Small intestine (tissue), 7 donors: ENCODE measurements around the gene BRD3. TPM values are rescaled to one million over a fixed set of nuclear protein-coding genes. Genes with fewer than 3 reads are reported as not detected.

Experiments used
- DNase-seq, 2 donors: peaks; one replicate each; pipeline versions ENCODE4 v3.0.0 to v3.0.0-alpha.2; 2013
- FAIRE-seq: peaks from 2 replicates; lab custom pipeline; 2012; peaks lifted over from hg19 to GRCh38; lab: Jason Lieb, UNC
- H3K27ac ChIP-seq, 3 donors: one replicate each; pipeline ENCODE4 v1.5.1; 2013; ENCODE audit warnings: low read length in 2 of 3, mild to moderate bottlenecking in 2 of 3, control low read depth in 1 of 3, inconsistent platforms in 1 of 3, low read depth in 1 of 3, moderate library complexity in 1 of 3
- H3K27me3 ChIP-seq, 3 donors: one replicate each; pipeline ENCODE4 v1.6.1; 2013; ENCODE audit warnings: low read length in 3 of 3, inconsistent platforms in 1 of 3; ENCODE audit not compliant: control insufficient read depth in 3 of 3, insufficient read depth in 3 of 3
- H3K36me3 ChIP-seq, 3 donors: one replicate each; pipeline ENCODE4 v1.6.1; 2013; ENCODE audit warnings: low read length in 3 of 3, inconsistent platforms in 1 of 3, low read depth in 1 of 3, mild to moderate bottlenecking in 1 of 3, moderate library complexity in 1 of 3; ENCODE audit not compliant: control insufficient read depth in 3 of 3, insufficient read depth in 2 of 3
- H3K4me1 ChIP-seq, 3 donors: one replicate each; pipeline ENCODE4 v1.6.1; 2013; ENCODE audit warnings: low read length in 2 of 3, inconsistent platforms in 1 of 3, low read depth in 1 of 3, mild to moderate bottlenecking in 1 of 3, moderate library complexity in 1 of 3; ENCODE audit not compliant: control insufficient read depth in 3 of 3, insufficient read depth in 2 of 3
- H3K4me3 ChIP-seq, 3 donors: one replicate each; pipeline ENCODE4 v1.5.1; 2013; ENCODE audit warnings: low read length in 3 of 3, control low read depth in 1 of 3, inconsistent platforms in 1 of 3, low read depth in 1 of 3, mild to moderate bottlenecking in 1 of 3, moderate library complexity in 1 of 3
- H3K9me3 ChIP-seq, 2 donors: one replicate each; pipeline ENCODE4 v1.6.1; 2013; ENCODE audit warnings: low read depth in 1 of 2, low read length in 1 of 2; ENCODE audit not compliant: control insufficient read depth in 2 of 2, insufficient read depth in 1 of 2
- WGBS, 3 donors: extraction: QIAGEN DNeasy Blood & Tissue Kit; methylation state at CpG; one replicate each; pipeline ENCODE4 v1.1.7; 2013; 5-methylcytosine and 5-hydroxymethylcytosine counted together
- polyA plus RNA-seq, 4 donors: library from polyadenylated mRNA; stranded (reverse) in 3 of 4; unstranded in 1 of 4; fragments of 200-250 nt in 3 of 4; fragments of 120-200 nt in 1 of 4; gene quantifications; one replicate each; pipeline versions ENCODE4 v1.2.1 to v1.2.3, GENCODE V29; 2013
- donor health status: healthy with polysubstance abuse.
- donor health status: control.
- donor health status: control.
- donor health status: Bipolar disorder and iron deficiency.
- donor health status: healthy.

The BRD3 gene
- polyA plus RNA-seq, 4 donors: 4.3 to 23.9 (median 8.5) TPM

DNA sequence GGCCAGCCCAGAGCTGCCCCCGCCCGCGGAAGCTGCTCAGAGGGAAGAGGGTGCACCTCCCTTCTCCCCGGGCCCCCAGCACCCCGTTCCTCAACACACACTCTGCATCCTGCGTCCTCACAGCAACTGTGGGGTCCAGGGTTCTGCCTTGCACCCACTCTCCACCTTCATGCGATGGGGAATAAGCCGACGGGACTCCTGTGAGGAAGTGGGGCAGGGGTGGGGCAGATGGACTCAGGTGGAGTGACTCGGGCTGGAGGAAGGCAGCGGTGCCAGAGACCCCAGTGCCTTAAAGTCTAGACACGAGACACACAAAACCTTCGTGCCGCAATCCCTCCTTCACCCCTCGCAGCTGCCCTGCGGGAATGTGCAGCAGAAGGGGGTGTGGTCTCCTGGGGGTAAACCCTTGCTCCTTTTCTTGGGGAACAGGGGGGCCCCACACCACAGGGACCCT is 8.6 kb downstream of the BRD3 start:
- no peak for DNase-seq
- Histone ChIP-seq H3K27ac (no peak overlapping the region), H3K9me3 (no peaks in the 10 kb centered on the region), H3K36me3 (peaks cover 0 to 73% (median 0%) of the 10 kb centered on the region in 3 donors), H3K4me1 (peaks cover 0 to 79% (median 5%) of the 10 kb centered on the region in 3 donors), H3K4me3 (no peak overlapping the region), H3K27me3 (no peaks in the 10 kb centered on the region)
- no peak for FAIRE-seq
- 83 to 88% (median 84%) methylated on average over 12 to 16 of the region's 16 CpGs for WGBS, 3 donors

DNA sequence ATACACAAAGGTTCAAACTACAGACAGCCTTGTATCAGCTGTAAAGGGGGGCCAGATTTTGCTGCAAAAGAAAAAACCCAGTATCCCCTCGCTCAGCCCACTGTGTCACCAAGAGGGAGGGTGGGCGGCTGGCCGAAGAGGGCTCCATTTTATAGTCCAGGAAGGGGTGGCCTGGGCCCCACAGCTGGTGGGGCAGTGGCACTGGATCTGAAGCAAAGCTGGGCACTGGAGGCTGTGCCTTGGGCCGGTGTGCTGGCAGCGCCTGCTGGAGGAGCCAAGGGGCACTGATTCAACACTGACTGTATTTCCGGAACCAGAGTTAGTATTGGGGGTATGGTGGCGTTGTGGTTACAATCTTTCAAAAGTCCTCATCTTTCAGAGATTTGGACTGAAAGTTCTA is 9.1 kb downstream of the BRD3 start:
- FAIRE-seq: no peak
- Histone ChIP-seq H3K36me3 (peaks cover 0 to 75% (median 0%) of the 10 kb centered on the region in 3 donors), H3K27ac (no peak overlapping the region), H3K4me3 (no peak overlapping the region), H3K27me3 (no peaks in the 10 kb centered on the region), H3K9me3 (no peaks in the 10 kb centered on the region), H3K4me1 (peaks cover 0 to 79% (median 5%) of the 10 kb centered on the region in 3 donors)
- WGBS, 3 donors: 81 to 85% (median 82%) methylated on average over 7 of the region's 7 CpGs
- DNase-seq: no peak

DNA sequence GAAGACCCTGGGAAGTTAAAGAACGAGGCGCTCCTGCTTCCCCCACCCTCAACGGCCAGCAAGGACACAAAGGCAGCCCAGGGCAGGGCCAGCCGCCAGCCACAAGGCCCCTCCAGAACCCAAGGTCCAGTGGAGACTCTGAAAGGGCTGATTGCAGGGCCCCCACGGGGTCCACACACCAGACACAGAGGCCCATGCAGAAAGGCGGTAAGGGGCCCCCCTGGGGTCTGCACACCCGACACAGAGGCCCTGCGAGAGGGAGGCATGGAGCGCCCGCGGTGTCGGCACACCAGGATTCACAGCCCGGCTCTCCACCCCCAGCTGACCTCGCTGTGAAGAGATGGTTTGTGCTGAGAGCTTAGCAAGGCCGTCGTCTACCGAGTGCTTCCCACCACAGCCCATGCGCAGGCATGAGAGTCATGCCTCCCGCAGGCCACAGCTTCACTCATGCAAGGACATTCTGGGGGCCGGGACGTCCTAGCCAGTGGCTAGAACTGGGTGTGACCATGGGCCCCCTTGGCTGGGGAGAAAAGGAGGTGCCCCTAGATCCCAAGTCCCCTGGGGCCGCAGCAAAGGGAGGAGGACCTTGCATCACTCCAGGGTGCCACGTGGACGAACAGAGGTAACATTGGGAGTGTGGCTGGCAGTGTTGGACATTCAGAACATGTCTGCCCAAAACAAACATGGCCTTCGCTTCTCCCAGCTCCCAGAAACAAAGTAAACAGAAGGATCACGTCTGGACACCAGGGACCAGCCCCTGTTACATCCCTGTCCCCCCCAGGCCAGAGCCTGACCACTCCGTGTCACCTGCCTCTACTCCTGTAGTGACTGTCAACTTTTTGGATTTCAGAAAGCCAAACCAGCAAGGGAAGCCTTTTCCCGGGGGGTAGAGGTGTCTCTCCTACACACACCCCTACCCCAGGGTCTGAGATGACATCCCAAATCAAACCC is 9.8 kb downstream of the BRD3 start:
- WGBS, 3 donors: 78 to 81% (median 78%) methylated on average over 26 to 28 of the region's 28 CpGs
- H3K4me1 ChIP-seq: peaks cover 0 to 74% (median 5%) of the 10 kb centered on the region in 3 donors

DNA sequence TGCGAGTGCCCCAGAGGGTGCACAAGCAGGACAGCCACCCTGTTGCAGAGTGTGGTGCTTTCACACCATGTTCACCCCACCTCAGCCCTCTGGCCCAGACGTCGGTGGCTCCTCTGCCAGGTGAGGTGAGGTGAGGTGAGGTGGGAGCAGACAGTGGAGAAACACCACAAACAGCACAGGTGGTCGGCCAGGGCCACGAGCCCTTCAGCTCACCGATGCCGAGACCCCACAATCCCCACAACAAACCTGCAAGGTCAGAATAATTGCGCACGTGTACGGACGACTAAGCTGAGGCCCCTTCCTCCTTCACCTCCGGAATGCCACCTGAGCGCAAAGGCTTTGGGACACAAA is 10.5 kb downstream of the BRD3 start:
- FAIRE-seq (no peak), DNase-seq (no peak)
- Histone ChIP-seq H3K27me3 (no peaks in the 10 kb centered on the region), H3K36me3 (peaks cover 0 to 76% (median 0%) of the 10 kb centered on the region in 3 donors), H3K4me1 (peaks cover 0 to 71% (median 5%) of the 10 kb centered on the region in 3 donors), H3K4me3 (no peak overlapping the region), H3K27ac (no peak overlapping the region), H3K9me3 (no peaks in the 10 kb centered on the region)
- 83 to 89% (median 87%) methylated on average over 13 of the region's 13 CpGs for WGBS, 3 donors

More for the DNA sequence above, 9.8 kb downstream of the BRD3 start:
- Histone ChIP-seq H3K27me3 (no peaks in the 10 kb centered on the region), H3K36me3 (peaks cover 0 to 75% (median 0%) of the 10 kb centered on the region in 3 donors), H3K9me3 (no peaks in the 10 kb centered on the region), H3K27ac (peak overlapping the region in 1 of 3 donors; percentile 27), H3K4me3 (no peak overlapping the region)
- peak in 1 of 2 donors; percentile 60 for DNase-seq
- no peak for FAIRE-seq

- WGBS, 3 donors: 44 to 72% (median 55%) methylated on average over 22 to 23 of the region's 23 CpGs
- Histone ChIP-seq H3K4me3 (no peak overlapping the region), H3K36me3 (peaks cover 0 to 80% (median 0%) of the 10 kb centered on the region in 3 donors), H3K9me3 (no peaks in the 10 kb centered on the region), H3K27ac (peak overlapping the region; percentile 30 to 36 (median 32)), H3K27me3 (no peaks in the 10 kb centered on the region), H3K4me1 (peaks cover 0 to 66% (median 5%) of the 10 kb centered on the region in 3 donors)
- peak in 1 of 2 donors; percentile 36 for DNase-seq
- FAIRE-seq: no peak
Observed at GRCh38 chr9:134056483-134057306, 11.1 kb downstream of the BRD3 start.

DNA sequence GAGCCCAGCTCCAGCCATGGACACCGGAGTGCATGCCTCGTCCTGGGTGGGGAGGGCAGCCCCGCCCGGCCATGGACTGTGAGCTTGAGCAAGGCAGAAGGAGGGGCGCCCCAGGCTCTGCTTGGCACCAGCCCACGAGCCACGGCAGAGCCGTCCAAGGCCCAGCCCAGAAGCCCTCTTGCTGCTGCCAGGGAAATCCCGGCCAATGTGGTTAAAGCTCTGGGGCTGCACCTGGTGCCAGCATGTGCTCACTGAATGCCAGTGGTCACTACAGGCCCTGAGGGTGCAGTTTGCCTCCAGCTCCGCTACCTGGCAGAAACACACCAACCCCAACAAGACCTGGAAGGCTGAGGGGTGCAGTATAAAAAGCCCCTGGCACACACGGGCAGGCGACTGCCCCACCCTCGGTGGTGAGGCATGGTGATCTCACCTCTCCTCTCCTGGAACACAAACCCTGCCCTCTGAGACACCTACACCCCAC is 11.8 kb downstream of the BRD3 start:
- FAIRE-seq (no peak), DNase-seq (peak; percentile 65 to 78)
- Histone ChIP-seq H3K27ac (peak overlapping the region; percentile 30 to 36 (median 32)), H3K4me3 (no peak overlapping the region), H3K36me3 (peaks cover 0 to 83% (median 0%) of the 10 kb centered on the region in 3 donors), H3K9me3 (no peaks in the 10 kb centered on the region), H3K4me1 (peaks cover 0 to 65% (median 5%) of the 10 kb centered on the region in 3 donors), H3K27me3 (no peaks in the 10 kb centered on the region)
- WGBS, 3 donors: 12 to 33% (median 27%) methylated on average over 11 to 13 of the region's 13 CpGs

- H3K4me3 ChIP-seq: no peak overlapping the region
- DNase-seq: no peak
- no peaks in the 10 kb centered on the region for H3K27me3 ChIP-seq
- H3K36me3 ChIP-seq: peaks cover 0 to 88% (median 0%) of the 10 kb centered on the region in 3 donors
- H3K9me3 ChIP-seq: no peaks in the 10 kb centered on the region
- WGBS, 3 donors: 84 to 88% (median 84%) methylated on average over 28 of the region's 28 CpGs
- H3K27ac ChIP-seq: peak overlapping the region in 1 of 3 donors; percentile 16
- no peak for FAIRE-seq
- peaks cover 0 to 65% (median 5%) of the 10 kb centered on the region in 3 donors for H3K4me1 ChIP-seq
Observed at GRCh38 chr9:134054891-134055811, 12.7 kb downstream of the BRD3 start.
